ENCODE measurements around the gene PRKCA.

Gene PRKCA

GRCh38 chr17:66675991-66676371 is 373.6 kb downstream of the PRKCA start:
- no peak for DNase-seq (ENCODE audit: low read depth)
- no peak for TF ChIP-seq CTCF (IDR thresholded peaks at IDR 0.05; ENCODE audit: low read depth, low read length, missing control alignments)
- no peak overlapping the region for H3K4me3 ChIP-seq (ENCODE audit: low read depth, low read length)

GRCh38 chr17:66676421-66676820 is 374.0 kb downstream of the PRKCA start:
- no peak overlapping the region for H3K4me3 ChIP-seq (ENCODE audit: low read depth, low read length)
- no peak for TF ChIP-seq CTCF (IDR thresholded peaks at IDR 0.05; ENCODE audit: low read depth, low read length, missing control alignments)
- no peak for DNase-seq (ENCODE audit: low read depth)

GRCh38 chr17:66677201-66677981 is 375.0 kb downstream of the PRKCA start:
- no peak for DNase-seq (ENCODE audit: low read depth)
- no peak overlapping the region for H3K4me3 ChIP-seq (ENCODE audit: low read depth, low read length)
- no peak for TF ChIP-seq CTCF (IDR thresholded peaks at IDR 0.05; ENCODE audit: low read depth, low read length, missing control alignments)

- no peak for TF ChIP-seq CTCF (IDR thresholded peaks at IDR 0.05; ENCODE audit: low read depth, low read length, missing control alignments)
- no peak overlapping the region for H3K4me3 ChIP-seq (ENCODE audit: low read depth, low read length)
- no peak for DNase-seq (ENCODE audit: low read depth)
These were observed 375.6 kb downstream of the PRKCA start for GRCh38 chr17:66678061-66678460.

GRCh38 chr17:66678827-66679226 is 376.4 kb downstream of the PRKCA start:
- no peak for TF ChIP-seq CTCF (IDR thresholded peaks at IDR 0.05; ENCODE audit: low read depth, low read length, missing control alignments)
- DNase-seq (ENCODE audit: low read depth), result no peak
- H3K4me3 ChIP-seq (ENCODE audit: low read depth, low read length), result no peak overlapping the region

GRCh38 chr17:66679631-66680517 is 377.5 kb downstream of the PRKCA start:
- TF ChIP-seq CTCF (IDR thresholded peaks at IDR 0.05; ENCODE audit: low read depth, low read length, missing control alignments), result no peak
- no peak overlapping the region for H3K4me3 ChIP-seq (ENCODE audit: low read depth, low read length)
- no peak for DNase-seq (ENCODE audit: low read depth)

All from GM12864 (cell line).